ENCODE results near the gene DENND4B. TPM values are rescaled to one million over a fixed set of nuclear protein-coding genes. Genes with fewer than 3 reads are reported as not detected.

The DENND4B gene
- total and polyA plus RNA-seq, 9 of the 15 experiments (the other 6 are each of a cell fraction or from before 2014, with no cell fraction given): 9.5 to 80.5 (median 23.1) TPM

GRCh38 chr1:153967107-153967999 is 20.8 kb upstream of the DENND4B start, which contains the start of gene CREB3L4 (continued):
- no peak for TF ChIP-seq CUX1 (CRISPR knock-in tag; IDR thresholded peaks at IDR 0.05)
- TF ChIP-seq ZZZ3 (IDR thresholded peaks at IDR 0.05): no peak
- TF ChIP-seq MTA2 (IDR thresholded peaks at IDR 0.05; ENCODE audit: low read depth): no peak; the same call in 1 of the 2 replicates
- no peak for TF ChIP-seq TEAD4 (IDR thresholded peaks at IDR 0.05; ENCODE audit: low read length)
- TF ChIP-seq TEAD4 (CRISPR knock-in tag; IDR thresholded peaks at IDR 0.05; ENCODE audit: borderline replicate concordance): no peak
- TF ChIP-seq ZNF668 (CRISPR knock-in tag; IDR thresholded peaks at IDR 0.05): no peak
- no peak for TF ChIP-seq ETV1 (tag; conservative IDR thresholded peaks at IDR 0.05; ENCODE audit: low read depth)
- no peak for TF ChIP-seq TCFL5 (CRISPR knock-in tag; conservative IDR thresholded peaks at IDR 0.05)
- peak; percentile 50; the same call in 1 of the 2 replicates for TF ChIP-seq ZNF592 (IDR thresholded peaks at IDR 0.05)
- TF ChIP-seq UBTF (IDR thresholded peaks at IDR 0.05; ENCODE audit: borderline replicate concordance in 1 of 2, low read depth in 2 of 2, low read length in 2 of 2): peak; percentile 82 to 84; a peak in 2 of 4 replicates
- TF ChIP-seq E2F8 (IDR thresholded peaks at IDR 0.05; ENCODE audit: low read depth, partially characterized antibody): peak; percentile 28

Measured in K562 (cell line).